Hematopoietic multipotent progenitor cell treated with erythropoietin and hydrocortisone succinate and interleukin-3 and kit ligand, for 17 days (in vitro differentiated cells): Measurements from ENCODE around the gene KCNQ5.

ENCODE experiments used
- DNase-seq: peaks from one replicate; pipeline ENCODE4 v3.0.0-alpha.2; 2015; ENCODE audit warnings: low spot score

The KCNQ5 gene

DNA sequence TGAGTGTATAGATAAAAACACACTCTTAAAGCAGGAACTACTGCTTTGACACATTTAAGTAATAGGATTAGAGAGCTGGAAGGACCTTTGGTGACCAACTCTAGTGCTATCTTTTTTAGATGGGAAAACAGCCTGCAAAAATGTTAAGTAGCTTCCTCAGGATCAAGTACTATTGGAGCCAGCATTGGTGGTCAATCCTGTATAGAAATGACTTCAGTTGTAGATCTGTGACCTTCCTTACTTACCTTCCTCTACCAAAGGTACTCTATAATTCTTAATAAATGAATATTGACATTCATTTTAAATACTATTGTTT lies 18.7 kb downstream of the KCNQ5 start:
- no peak for DNase-seq

DNA sequence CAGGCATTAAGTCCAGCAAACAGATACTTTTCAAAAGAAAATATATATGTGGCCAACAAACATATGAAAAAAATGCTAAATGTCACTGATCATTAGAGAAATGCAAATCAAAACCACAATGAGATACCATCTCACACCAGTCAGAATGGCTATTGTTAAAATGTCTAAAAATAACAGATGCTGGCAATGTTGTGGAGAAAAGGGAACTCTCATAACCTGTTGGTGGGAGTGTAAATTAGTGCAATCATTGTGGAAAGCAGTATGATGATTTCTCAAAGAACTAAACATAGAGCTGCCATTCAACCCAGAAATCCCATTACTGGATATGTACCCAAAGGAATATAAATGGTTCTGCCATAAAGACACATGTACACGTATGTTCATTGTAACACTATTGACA lies 20.6 kb downstream of the KCNQ5 start:
- DNase-seq, result no peak

DNA sequence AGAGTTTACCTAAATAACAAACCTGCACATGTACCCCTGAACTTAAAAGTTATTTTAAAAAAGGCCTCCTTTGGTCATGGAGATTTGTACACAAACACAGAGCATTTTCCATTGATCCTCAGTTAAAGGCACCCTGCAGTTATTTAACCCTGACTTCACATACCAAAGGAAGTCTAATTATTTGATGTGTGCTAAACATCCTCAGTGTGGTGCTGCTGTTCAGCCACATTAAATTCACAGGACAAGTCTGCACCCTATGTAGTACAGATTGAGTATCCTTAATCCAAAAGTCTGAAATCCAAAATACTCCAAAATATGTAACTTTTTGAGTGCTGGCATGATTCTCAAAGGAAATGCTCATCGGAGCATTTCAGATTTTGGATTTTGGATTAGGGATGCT lies 21.4 kb downstream of the KCNQ5 start:
- no peak for DNase-seq

DNA sequence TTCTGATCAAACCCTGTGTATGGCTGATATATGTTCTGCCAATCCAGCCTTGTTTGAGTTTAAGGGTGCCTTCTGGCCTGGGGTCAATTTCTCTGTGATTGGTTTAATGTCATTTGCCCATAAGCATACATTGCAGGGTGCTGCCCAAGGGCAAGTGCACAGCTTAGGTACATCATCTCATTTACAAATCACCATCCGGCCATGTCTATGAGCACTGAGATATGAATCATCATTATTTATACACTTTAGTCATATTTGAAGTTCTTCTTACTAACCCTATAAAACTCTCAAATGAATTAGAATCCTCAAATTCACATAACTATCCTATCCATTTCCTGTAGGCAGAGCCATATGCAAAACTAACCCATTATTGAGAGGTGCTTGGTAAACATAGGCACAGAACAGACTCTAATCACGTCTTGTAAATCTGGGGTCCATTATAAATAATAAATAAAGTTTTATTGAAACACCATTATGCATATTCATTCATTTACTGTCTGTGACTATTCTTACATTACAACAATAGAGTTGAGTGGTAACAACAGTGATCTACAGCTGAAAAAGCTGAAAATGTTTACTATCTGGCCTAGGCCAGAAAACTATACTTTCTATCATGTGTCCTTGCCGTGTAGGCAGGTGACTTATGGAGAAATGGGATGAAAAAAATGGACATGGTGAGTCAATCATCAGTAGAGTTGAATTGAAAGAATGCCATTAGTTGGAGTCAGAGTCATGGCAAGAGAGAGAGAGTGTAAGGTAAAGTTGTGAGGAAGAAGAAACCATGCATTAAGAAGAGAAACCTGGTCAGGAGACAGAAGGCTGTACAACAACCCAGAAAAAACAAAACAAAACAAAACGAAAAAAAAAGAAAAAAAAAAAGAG lies 25.0 kb downstream of the KCNQ5 start:
- no peak for DNase-seq

DNA sequence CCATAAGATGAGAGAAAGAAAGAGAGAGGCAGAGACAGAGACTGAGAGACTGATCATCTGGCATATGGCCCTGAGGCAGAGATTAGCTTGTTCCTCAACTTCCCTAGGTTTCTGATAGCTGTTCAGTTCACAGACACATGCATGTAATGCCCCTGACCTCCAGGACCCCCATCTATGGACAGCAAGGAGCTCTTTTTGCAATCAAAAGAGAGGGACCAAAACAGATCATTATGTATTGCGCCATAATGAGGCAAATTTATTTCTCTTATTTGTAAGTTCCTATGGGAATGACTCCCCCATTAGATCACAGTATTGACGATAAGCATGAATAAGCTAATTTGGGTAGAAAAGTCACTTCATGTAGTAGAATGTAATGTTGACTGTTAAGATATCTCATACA lies 25.6 kb downstream of the KCNQ5 start:
- DNase-seq, result no peak

DNA sequence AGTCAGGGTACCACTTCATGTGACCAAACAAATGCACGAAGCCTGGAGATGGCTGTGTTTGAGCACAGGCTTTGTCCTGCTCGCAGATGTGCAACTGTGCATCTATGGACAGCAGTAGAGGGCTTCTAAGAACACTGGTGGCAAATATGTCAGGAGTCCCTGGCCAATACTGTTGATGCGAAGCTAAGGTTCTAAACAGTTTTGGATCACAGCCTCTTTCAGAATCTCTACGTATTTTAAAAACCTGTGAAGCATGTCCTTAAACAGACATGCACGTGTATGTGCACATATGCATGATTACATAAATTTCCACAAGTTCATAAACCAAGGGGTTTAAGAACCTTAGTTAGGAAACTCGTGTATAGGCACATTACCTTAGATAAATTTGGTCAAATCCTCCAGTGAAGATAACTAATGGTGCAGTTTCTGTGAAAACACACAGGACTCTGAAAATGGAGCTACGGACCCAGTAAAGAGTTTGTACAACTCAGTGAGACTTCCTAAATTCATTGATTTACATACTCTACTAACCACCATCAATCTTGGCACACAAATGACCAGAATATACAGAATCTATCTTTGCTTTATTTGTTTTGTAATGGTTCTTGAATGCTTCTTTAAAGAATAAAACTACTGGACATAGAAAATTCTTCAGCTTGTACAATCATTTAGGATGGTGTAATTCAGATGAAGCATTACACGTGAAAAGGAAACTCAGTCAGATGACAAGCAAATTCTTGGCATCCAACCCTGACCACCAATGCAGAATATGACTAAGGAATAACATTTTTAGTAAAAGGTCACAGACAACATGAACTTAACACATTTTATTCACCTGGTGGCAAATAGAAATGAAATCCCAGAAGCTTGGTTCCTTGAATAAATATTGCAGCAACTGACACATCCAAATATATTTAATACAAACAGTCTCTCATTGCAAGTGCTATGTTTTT lies 27.4 kb downstream of the KCNQ5 start:
- DNase-seq, result no peak

DNA sequence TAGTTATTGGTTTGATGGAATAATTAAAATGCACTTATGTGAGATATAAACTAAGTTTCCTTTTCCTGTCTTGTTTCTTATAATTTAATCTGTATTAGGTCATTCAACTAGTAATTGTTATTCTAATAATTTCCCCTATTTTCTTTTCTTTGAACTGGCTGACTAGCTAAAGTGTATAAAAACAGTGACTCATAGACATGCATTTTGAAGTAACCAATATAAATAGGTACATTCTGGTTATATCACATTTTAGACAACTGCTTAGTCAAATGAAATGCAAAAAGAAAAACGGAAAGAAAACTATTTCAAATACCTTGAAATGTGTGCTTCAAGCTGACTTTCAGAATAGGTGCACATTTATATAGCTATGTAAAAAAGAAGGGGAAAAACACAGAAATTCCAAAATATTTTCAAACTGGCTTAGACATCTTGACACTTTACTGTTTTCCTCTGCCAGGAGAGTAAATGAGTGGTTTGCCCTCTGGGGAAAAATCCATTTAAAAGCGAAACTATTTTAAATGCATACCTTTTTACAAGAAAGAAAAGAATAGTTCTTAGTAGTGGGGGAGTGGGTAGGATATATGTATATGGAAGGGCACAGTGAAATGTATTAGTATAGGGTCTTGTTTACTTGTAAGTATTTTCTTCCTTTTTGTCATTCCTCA lies 28.3 kb downstream of the KCNQ5 start:
- no peak for DNase-seq

DNA sequence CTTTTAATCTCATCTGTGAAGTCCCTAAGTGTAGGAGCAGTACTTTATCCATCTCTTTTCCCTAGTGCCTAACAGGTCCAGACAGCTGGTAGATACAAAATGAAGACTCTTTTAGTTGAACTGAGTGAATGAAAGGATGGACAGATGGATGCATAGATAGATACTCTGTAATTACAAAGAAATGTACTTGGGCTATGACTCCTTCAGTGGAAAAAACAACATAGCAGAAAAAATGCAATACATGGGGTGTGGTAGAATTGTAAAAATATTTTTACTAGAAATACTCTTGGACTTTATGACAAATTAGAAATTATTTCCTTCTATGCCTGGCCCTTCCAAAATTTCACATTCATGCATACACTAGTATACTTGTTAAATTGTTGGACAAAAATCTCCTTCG lies 29.3 kb downstream of the KCNQ5 start:
- DNase-seq, result no peak

DNA sequence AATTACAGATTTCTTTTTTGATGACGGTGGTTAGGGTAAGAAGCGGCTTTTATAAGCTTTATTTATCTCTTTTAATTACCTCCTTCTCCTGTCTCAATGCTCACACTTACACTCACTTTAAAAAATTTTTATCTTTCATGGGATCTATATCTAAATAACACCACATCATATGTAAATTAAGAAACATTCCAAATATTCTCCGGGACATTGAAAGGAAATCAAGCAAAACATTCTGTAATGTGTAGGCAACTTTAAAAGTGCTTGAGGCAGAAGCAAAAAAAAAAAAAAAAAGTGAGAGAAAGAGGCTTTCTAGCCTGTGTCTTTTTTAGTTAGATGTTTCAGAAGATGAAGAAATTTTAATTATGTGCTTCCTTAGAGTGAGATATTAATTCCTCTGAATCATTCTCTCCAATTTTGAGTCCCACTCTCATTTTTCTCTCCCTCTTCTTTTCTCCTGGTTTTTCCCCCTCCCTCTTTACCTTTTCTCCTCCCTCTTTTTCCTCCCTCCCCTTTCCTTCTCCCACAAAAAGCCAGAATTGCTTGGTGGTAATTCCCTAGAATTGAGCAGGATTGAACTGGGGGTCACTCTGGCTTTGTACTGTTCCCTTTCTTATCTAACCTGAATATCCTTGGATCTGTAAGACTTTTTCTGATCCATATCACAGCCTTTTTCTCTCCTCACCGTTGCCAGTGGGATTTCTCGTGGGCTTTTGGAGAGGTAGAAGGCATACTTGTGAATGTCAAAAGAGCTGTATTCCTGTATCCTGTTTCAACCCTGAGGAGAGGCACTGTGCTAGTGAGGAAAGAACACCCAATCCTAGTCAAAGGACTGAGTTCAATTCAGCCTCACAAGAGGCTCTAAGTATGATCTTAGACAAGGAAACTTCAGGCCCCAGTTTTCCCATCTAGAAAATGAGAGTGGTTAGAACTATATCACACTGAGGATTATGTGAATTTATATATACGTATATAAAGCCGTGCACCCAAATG lies 30.4 kb downstream of the KCNQ5 start:
- DNase-seq, result no peak

DNA sequence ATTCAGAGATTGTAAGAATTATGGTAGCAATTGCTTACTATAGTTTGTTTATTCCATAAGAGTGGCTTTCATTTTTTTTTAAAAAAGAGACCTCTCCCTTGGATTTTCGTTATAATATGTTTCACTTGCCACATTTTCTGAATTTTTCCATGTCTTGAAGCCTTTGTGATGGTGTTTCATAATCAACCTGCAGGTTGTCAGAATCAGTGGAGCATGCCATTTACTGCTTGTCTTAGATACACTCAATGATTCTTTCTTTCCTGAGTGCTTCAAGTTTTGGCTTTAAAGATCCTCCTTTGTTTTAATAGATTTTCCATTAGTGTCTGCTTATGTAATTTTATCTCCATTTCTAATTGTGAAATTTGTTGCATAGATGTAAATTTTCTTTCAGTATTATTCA lies 31.2 kb downstream of the KCNQ5 start:
- no peak for DNase-seq

DNA sequence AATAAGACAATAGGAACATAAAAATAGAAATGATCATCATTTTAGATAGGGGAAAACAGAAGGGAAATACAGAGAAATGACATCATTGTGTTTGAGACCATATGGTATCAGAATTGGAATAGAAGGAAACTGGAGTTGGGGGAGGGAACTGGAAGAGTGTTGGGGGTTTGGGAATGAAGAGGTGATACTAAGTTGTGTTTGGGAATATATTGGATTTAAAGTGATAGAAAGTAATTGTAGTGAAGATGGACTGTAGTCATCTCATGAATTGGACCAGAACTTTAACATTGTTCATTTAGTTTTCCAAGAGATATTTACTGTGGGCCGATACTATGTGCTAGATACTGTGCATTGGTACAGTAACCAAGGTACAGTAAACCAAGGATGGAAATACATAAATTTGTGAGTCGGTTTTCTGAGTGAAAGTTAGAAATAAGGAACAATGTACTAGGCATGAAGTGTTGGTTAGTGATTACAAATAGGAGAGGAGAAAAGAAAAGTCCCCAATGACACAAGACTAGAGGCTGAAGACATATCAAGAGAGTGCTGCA lies 32.3 kb downstream of the KCNQ5 start:
- no peak for DNase-seq

DNA sequence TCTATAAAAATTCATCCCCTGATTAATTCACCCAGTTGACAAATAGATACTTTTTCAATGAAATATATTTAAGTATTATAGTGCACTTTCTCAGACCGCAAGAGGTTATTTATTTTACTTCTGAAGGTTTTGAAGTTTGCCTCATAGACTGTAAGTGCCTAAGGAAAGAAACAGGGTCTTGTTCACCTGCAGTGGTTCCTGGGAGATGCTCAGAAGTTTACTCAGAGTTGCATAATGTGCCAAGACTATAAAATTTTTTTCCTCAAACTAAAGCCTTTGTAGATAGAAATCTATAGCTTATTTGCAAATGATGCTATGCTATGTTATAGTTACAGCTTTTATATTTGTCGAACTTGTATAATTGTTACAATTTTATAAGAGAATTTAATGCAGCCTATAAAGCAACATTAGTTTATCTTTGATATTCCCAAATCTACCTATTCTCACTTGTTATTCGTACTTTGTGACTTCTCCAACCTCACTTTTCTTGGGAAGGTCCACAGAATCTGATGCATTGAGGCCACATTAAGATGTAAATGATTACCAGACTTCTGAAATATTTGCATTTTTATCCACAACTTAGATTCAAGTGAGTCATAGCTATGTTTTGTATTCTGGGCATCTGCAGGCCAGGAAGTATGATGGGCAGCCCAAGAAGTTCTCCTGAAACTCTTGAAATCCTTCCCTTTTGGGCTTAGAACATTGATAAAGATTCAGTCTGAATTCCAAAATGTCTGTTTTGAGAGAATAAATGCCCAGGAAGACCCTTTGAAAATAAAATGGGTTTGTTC lies 35.7 kb downstream of the KCNQ5 start:
- DNase-seq, result no peak

DNA sequence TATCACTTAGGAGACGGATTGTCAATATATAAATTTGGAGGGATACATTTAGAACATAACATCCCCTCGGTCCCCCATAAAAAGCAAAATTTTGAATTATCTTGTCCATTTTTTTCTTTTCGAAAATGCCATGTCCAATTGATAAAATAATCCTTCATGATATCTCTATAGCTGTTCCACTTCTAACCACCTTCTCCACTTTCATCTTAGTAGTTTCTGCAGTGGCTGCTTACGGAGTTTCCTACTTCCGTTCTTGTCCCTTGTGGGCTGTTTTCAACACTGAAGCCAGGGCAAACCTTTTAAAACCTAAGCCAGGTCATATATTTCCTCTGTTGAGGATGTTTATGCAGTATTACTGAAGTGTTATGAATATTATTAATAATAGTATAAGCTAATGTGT lies 37.9 kb downstream of the KCNQ5 start:
- DNase-seq, result no peak

DNA sequence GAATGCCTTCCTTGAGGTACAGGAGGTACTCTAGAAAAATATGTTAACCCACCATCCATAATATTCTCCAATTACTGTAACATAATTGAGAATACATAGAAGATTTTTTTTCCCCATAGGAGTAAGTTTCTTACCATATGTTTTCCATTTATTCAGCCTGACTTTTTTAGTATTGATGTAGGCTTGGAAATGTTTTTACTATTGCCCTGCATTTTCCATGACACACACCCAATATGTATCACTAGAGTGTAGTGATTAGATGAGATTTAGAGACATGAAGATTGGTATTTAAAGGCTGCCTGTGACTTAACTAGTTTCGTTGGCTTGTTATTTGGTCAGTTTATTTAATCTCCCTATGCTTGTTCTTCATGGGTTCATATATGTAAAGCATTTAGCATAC lies 39.5 kb downstream of the KCNQ5 start:
- DNase-seq, result no peak

DNA sequence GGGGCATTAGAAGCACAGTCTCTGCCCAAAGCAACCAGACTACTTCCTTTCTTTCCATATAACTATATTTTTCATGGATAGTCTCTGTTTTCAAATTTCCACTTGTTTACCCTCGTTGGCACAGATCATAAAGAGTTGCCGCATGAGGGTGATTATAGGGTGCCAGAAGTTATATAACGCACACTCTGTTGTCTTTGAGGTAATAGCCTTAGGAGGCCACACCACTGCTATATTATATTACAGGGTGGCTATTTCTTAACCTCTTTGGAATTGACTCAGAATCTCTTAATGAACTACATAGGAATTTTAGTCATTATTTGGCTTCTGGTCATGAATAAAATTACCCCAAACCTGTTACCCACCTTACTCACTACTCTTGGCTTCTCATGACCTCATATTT lies 43.7 kb downstream of the KCNQ5 start:
- no peak for DNase-seq

DNA sequence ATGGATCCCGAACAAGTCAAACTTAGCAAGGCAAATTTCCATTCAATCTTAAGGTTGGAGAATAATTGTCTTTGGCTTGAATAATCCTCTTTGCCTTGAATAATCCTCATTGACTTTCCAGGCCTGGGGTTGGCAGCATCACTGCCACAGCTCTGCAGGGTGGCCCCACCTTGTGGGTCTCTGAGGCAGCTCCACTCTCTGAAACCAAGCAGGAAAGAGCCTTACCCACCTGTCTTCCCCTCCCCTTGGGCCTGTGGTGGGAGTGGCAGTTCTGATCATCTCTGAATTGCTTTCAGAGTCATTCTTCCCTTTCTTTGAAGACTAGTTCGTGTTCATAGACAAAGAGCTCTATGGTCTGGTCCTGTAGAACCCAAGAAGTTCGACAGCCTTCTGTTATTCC lies 47.5 kb downstream of the KCNQ5 start:
- no peak for DNase-seq

DNA sequence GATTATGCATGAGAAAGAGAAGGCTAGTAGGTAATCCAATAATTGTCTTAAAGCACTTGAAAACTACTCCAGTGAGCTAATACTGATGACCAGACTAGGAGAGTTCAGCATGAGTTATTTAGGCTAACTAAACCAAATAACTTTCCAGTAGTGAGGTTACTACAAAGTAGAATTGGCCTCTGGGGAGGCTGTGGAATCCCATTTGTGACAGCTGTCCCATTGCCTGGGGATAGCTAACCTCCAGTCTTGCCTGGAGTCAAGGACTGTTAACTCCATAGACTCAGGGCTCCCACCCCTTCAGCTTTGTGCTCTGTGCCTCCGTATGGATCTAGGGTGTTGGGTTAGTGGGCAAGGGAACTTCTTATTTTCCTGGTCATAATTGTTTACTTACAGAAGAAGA lies 51.0 kb downstream of the KCNQ5 start:
- DNase-seq, result no peak

DNA sequence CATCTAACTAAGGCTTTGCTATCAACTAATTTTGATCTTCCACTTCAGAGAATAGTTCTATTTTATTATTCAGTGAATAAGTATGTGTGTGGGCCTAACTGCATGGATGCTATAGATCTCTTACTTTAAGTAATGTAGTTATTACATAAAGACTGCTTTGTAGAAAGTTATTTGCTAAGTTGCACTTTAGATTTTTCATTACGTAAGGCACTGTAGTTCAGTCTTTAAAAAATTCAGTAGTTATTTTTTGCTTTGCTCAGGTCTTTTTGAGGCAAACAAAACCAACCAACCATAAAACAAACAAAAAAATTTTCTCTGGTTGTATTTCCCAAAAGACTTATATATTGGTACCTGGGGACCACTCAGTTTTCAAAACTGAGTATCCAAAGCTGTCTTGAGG lies 53.0 kb downstream of the KCNQ5 start:
- no peak for DNase-seq

DNA sequence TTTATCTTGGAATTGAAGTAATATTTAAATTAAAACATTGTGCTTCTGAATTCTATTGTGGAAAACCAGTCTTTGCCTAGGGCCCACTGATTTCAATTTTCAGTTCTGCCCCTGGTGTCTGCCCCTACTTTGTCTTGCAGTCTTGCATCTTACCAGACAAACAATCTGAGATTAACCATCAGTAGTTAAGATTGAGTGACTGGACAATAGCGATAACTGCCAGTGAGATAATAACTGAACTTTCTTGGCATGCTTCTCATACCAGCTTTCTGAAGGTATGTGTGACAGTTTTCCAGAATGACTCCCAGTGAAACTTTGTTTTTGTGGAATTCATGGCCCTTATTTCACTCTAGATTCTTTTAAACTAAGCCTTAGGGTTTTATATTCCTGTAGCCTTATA lies 53.5 kb downstream of the KCNQ5 start:
- DNase-seq, result no peak

DNA sequence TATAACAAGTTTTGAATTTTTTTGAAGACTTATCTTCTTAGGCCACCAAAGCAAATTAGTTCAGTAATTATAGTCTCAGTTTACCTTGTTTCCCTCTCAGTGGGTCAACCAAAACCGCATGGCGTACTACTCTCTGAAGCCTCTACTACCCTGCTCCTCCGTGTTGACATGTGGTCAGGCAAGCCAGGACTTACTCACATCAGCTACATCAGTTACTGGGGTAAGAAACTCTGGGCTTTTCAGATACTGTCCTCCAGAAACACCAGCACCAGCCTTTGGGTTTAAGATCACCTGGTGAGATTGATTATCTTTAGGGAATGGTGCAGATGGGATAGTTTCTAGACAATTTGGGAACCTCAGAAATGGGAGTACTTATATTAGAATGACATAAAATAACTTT lies 55.1 kb downstream of the KCNQ5 start:
- DNase-seq, result no peak
